Glomerular visceral epithelial cell (primary cell): Measurements from ENCODE around the gene SH3BP5L.

Experiments used
- DNase-seq: peaks from one replicate; pipeline ENCODE4 v3.0.0-alpha.2; 2016; ENCODE audit errors: extremely low spot score

Gene SH3BP5L

GRCh38 chr1:248828845-248829244 is 3.1 kb upstream of the SH3BP5L start:
- DNase-seq, result peak; percentile 27

GRCh38 chr1:248825573-248825908 is 174 bp downstream of the SH3BP5L start:
- DNase-seq, result no peak

- no peak for DNase-seq
These were observed 579 bp downstream of the SH3BP5L start for GRCh38 chr1:248825136-248825535.

GRCh38 chr1:248824701-248825100 is 1.0 kb downstream of the SH3BP5L start:
- DNase-seq, result no peak

- DNase-seq, result no peak
These were observed 1.4 kb downstream of the SH3BP5L start for GRCh38 chr1:248824301-248824700.

- peak; percentile 56 for DNase-seq
These were observed 2.2 kb downstream of the SH3BP5L start for GRCh38 chr1:248823517-248824001.

- no peak for DNase-seq
These were observed 3.3 kb downstream of the SH3BP5L start for GRCh38 chr1:248822148-248823032.

- no peak for DNase-seq
These were observed 4.1 kb downstream of the SH3BP5L start for GRCh38 chr1:248821641-248822040.

- peak; percentile 82 for DNase-seq
These were observed 4.6 kb downstream of the SH3BP5L start for GRCh38 chr1:248821101-248821500.

GRCh38 chr1:248820041-248820585 is 5.6 kb downstream of the SH3BP5L start:
- no peak for DNase-seq

- DNase-seq, result no peak
These were observed 7.0 kb downstream of the SH3BP5L start for GRCh38 chr1:248818505-248819374.

GRCh38 chr1:248817065-248817464 is 8.7 kb downstream of the SH3BP5L start:
- no peak for DNase-seq

GRCh38 chr1:248816042-248816851 is 9.5 kb downstream of the SH3BP5L start:
- no peak for DNase-seq

GRCh38 chr1:248815407-248816034 is 10.2 kb downstream of the SH3BP5L start:
- DNase-seq, result no peak

GRCh38 chr1:248814351-248814750 is 11.4 kb downstream of the SH3BP5L start:
- no peak for DNase-seq

GRCh38 chr1:248813546-248813945 is 12.2 kb downstream of the SH3BP5L start:
- DNase-seq, result no peak

GRCh38 chr1:248812736-248813425 is 12.8 kb downstream of the SH3BP5L start:
- DNase-seq, result no peak

GRCh38 chr1:248811514-248812490 is 13.9 kb downstream of the SH3BP5L start:
- DNase-seq, result no peak
